Osteoblast (primary cell): ENCODE data around the gene ST8SIA1. TPM values are rescaled to one million over a fixed set of nuclear protein-coding genes. Genes with fewer than 3 reads are reported as not detected.

Source experiments
- DNase-seq: peaks from one replicate; pipeline ENCODE4 v3.0.0; 2011; ENCODE audit warnings: low spot score, mixed read lengths; ENCODE audit not compliant: insufficient read length; ENCODE audit errors: missing footprints
- H2AFZ ChIP-seq: 2 replicates; pipeline ENCODE4 v1.6.0; 2011; ENCODE audit warnings: mild to moderate bottlenecking, low read length
- H3K27ac ChIP-seq: 2 replicates; pipeline ENCODE4 v1.5.1; 2011; ENCODE audit warnings: mild to moderate bottlenecking, low read depth, low read length, moderate library complexity
- H3K27me3 ChIP-seq: 2 replicates; pipeline ENCODE4 v1.6.0; 2012; ENCODE audit warnings: mild to moderate bottlenecking, control low read depth, inconsistent platforms, low read length, moderate library complexity; ENCODE audit not compliant: insufficient read depth
- H3K36me3 ChIP-seq: 2 replicates; pipeline ENCODE4 v1.5.1; 2011; ENCODE audit warnings: mild to moderate bottlenecking, low read length, control low read depth, moderate library complexity; ENCODE audit not compliant: insufficient read depth
- H3K4me1 ChIP-seq: 2 replicates; pipeline ENCODE4 v1.5.1; 2011; ENCODE audit warnings: mild to moderate bottlenecking, low read length, control low read depth, moderate library complexity; ENCODE audit not compliant: insufficient read depth
- H3K4me2 ChIP-seq: 2 replicates; pipeline ENCODE4 v1.6.0; 2011; ENCODE audit warnings: mild to moderate bottlenecking, low read length; ENCODE audit not compliant: insufficient read depth
- H3K4me3 ChIP-seq: fragments of 200-600 bp; sonication (generic); 3 replicates; pipeline ENCODE4 v1.5.1; 2012; ENCODE audit warnings: mild to moderate bottlenecking, low read length, inconsistent platforms; ENCODE audit not compliant: insufficient read depth
- H3K79me2 ChIP-seq: 2 replicates; pipeline ENCODE4 v1.6.0; 2012; ENCODE audit warnings: mild to moderate bottlenecking, low read length, control low read depth, inconsistent platforms; ENCODE audit not compliant: insufficient read depth
- H3K9me3 ChIP-seq: 2 replicates; pipeline ENCODE4 v1.5.1; 2011; ENCODE audit warnings: low read depth, low read length, control low read depth
- H4K20me1 ChIP-seq: 2 replicates; pipeline ENCODE4 v1.6.0; 2012; ENCODE audit warnings: mild to moderate bottlenecking, low read length, control low read depth; ENCODE audit not compliant: insufficient read depth
- total RNA-seq: library from RNA; depleted of rRNA; stranded (reverse); fragments of >200 nt; gene quantifications from 2 replicates; pipeline ENCODE4 v1.2.3, GENCODE V29; 2012
- TF ChIP-seq, protein P1 (sequence below): IDR thresholded peaks from 2 replicates; pipeline ENCODE4 v1.5.1; 2011; ENCODE audit warnings: mild to moderate bottlenecking, low read depth, low read length, moderate library complexity; ENCODE audit errors: extremely low read depth

ST8SIA1 gene
- total RNA-seq, 1 donor: 6.2 TPM

DNA sequence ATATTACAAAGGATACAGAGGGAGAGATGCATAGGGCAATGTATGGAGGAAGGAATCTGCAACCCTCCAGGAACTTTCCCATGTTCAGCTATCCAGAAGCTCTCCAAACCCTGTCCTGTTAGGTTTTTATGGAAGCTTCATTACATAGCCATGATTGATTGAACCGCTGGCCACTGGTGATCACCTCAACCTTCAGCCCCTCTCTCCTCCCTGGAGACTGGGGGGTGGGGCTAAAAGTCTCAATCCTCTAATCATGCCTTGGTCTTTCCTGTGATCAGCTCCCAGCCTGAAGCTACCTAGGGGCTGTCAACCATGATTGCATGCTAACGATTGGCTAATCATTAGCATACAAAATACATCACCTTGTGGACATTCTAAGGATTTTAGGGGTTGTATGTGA, 123.4 kb downstream of the ST8SIA1 start:
- Histone ChIP-seq H3K79me2 (no peaks in the 10 kb centered on the region), H3K36me3 (no peaks in the 10 kb centered on the region), H3K9me3 (no peaks in the 10 kb centered on the region), H4K20me1 (no peaks in the 10 kb centered on the region), H3K4me2 (no peak overlapping the region), H2AFZ (no peak overlapping the region), H3K27ac (no peak overlapping the region), H3K27me3 (no peaks in the 10 kb centered on the region), H3K4me3 (no peak overlapping the region), H3K4me1 (peaks cover 7% of the 10 kb centered on the region)
- TF ChIP-seq, protein P1, sequence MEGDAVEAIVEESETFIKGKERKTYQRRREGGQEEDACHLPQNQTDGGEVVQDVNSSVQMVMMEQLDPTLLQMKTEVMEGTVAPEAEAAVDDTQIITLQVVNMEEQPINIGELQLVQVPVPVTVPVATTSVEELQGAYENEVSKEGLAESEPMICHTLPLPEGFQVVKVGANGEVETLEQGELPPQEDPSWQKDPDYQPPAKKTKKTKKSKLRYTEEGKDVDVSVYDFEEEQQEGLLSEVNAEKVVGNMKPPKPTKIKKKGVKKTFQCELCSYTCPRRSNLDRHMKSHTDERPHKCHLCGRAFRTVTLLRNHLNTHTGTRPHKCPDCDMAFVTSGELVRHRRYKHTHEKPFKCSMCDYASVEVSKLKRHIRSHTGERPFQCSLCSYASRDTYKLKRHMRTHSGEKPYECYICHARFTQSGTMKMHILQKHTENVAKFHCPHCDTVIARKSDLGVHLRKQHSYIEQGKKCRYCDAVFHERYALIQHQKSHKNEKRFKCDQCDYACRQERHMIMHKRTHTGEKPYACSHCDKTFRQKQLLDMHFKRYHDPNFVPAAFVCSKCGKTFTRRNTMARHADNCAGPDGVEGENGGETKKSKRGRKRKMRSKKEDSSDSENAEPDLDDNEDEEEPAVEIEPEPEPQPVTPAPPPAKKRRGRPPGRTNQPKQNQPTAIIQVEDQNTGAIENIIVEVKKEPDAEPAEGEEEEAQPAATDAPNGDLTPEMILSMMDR: no peak
- no peak for DNase-seq

DNA sequence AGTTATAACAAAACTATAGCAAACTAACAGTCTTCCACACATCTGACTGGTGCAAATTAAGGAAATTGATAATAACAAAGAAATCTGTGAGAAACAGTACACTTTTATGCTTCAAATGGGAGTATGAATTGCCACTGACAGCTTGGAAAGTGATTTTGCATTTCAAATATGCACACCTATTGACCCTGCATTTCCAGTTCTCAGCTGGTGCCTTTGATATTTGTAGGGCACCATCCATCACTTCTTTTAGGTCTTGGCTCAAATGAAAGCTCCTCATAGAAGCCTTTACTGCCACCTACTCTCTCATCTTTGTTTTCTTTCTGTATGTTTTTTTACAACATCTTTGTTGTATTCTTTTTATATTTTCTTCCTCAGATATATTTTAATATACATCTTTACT, 125.1 kb downstream of the ST8SIA1 start:
- H3K4me2 ChIP-seq: no peak overlapping the region

DNA sequence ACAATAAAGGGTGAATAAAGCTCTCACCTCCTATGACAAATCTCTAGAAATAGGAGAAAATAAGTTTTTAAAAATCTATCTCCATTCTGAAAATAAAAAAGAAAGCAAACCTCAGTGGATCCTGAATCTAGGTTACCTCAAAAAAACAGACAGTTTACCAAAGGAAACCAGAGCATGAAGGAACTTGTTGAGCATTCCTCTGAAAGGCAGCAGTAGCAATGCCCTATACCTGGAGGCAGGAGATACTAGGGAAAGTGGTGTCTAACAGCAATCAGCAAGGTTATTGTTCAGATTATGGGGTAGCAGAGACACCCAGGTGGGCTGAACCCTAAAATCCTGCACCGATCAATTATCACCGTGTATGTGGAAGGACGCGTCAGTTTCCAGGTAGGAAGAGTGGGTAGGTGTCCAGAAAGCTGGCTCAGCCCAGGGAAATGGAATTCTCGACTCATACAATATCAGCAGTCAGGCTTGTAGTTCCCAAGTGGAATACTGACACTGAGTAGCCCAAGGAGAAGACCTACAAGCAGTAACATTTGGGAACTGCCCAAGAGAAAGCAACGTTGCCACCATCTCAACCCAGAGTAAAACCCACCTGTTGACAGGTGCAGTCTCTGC, 128.3 kb downstream of the ST8SIA1 start:
- Histone ChIP-seq H3K4me2 (no peak overlapping the region), H3K4me3 (no peak overlapping the region), H3K79me2 (no peaks in the 10 kb centered on the region), H3K27me3 (no peaks in the 10 kb centered on the region), H4K20me1 (no peaks in the 10 kb centered on the region), H3K4me1 (no peaks in the 10 kb centered on the region), H3K36me3 (no peaks in the 10 kb centered on the region), H3K27ac (no peak overlapping the region), H2AFZ (no peak overlapping the region), H3K9me3 (no peaks in the 10 kb centered on the region)
- TF ChIP-seq, protein P1: no peak
- no peak for DNase-seq

More for the DNA sequence above, 125.1 kb downstream of the ST8SIA1 start:
- Histone ChIP-seq H3K4me1 (no peaks in the 10 kb centered on the region), H3K79me2 (no peaks in the 10 kb centered on the region), H3K4me3 (no peak overlapping the region), H3K27ac (no peak overlapping the region), H3K36me3 (no peaks in the 10 kb centered on the region), H3K9me3 (no peaks in the 10 kb centered on the region), H4K20me1 (no peaks in the 10 kb centered on the region), H3K27me3 (no peaks in the 10 kb centered on the region), H2AFZ (no peak overlapping the region)
- TF ChIP-seq, protein P1: no peak
- DNase-seq: no peak

DNA sequence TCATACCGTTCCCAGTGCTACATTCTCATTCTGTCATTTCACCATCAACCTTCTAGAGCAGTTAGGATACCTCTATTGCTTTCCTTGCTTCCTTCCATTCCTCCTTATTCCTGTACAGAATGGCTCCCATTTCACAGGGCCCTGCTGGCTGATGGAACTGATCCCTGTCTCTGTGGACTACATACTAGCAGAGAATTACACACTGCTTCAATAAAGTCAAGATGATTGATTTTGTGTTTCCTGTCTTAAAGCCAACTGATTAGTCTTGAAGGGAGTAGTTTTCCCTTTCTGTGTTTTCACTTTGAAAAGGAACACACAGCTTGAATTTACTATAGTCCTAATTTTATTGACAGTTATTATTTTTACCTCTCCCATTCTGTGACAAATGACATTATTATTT, 130.1 kb downstream of the ST8SIA1 start:
- TF ChIP-seq, protein P1: no peak
- Histone ChIP-seq H2AFZ (no peak overlapping the region), H3K4me3 (no peak overlapping the region)

More for the DNA sequence above, 130.1 kb downstream of the ST8SIA1 start:
- Histone ChIP-seq H3K79me2 (no peaks in the 10 kb centered on the region), H3K4me1 (no peaks in the 10 kb centered on the region), H3K36me3 (no peaks in the 10 kb centered on the region), H3K4me2 (no peak overlapping the region), H3K27me3 (no peaks in the 10 kb centered on the region), H4K20me1 (no peaks in the 10 kb centered on the region), H3K27ac (no peak overlapping the region), H3K9me3 (no peaks in the 10 kb centered on the region)
- no peak for DNase-seq
